K562 (cell line): Measurements from ENCODE around the gene PPT1. TPM values are rescaled to one million over a fixed set of nuclear protein-coding genes. Genes with fewer than 3 reads are reported as not detected.

Source experiments
- ATAC-seq: fragments of 200-7000 bp; cut with Tn5 transposase; 3 replicates; pipeline ENCODE4 v1.9.1; 2020; ENCODE audit warnings: moderate library complexity
- BruUV-seq: library from RNA; stranded (reverse); fragments of 400-500 nt; replicated peaks from 2 replicates; lab custom pipeline; 2021; lab: Mats Ljungman, UMichigan
- CTCF ChIA-PET: fragments of 300-600 bp; formaldehyde crosslinking; extraction: SDS; loops from one replicate; lab custom pipeline; 2021; ENCODE audit warnings: low intra/inter-chr PET ratio; lab: Yijun Ruan, JAX
- POLR2A ChIA-PET: fragments of 300-600, 350-650 bp; sonication (Branson Sonifier 250); formaldehyde crosslinking; extraction: SDS; loops from one replicate; lab custom pipeline; 2021; ENCODE audit warnings: antibody characterized with exemption, inconsistent platforms; lab: Yijun Ruan, JAX
- DNase-seq, 4 experiments: peaks; one replicate each; pipeline versions ENCODE4 v3.0.0 to v3.0.0-alpha.2; 2011 to 2018; ENCODE audit warnings: low spot score in 3 of 4, mixed read lengths in 3 of 4; ENCODE audit errors: extremely low read depth in 1 of 4
- FAIRE-seq: peaks from 2 replicates; lab custom pipeline; 2011; peaks lifted over from hg19 to GRCh38; lab: Jason Lieb, UNC
- H2AFZ ChIP-seq: 2 replicates; pipeline ENCODE4 v1.6.0; 2011; ENCODE audit warnings: low read depth, low read length, control low read depth, inconsistent platforms
- H3K27ac ChIP-seq: fragments of 200-600 bp; 3 replicates; pipeline ENCODE4 v1.8.0; 2011; ENCODE audit warnings: low read depth, mild to moderate bottlenecking, control low read depth, inconsistent platforms, low read length, moderate library complexity, mixed read lengths; ENCODE audit errors: extremely low read depth
- H3K27me3 ChIP-seq, 2 experiments: fragments of 300-600 bp in 1 of 2; 2 replicates in 1 of 2; 3 replicates in 1 of 2; pipeline versions ENCODE4 v1.6.0 to v1.8.0; 2011; ENCODE audit warnings: inconsistent platforms in 2 of 2, low read length in 2 of 2, mild to moderate bottlenecking in 1 of 2, mixed read lengths in 1 of 2, moderate library complexity in 1 of 2; ENCODE audit not compliant: control insufficient read depth in 2 of 2, insufficient read depth in 2 of 2
- H3K36me3 ChIP-seq: fragments of 300-600 bp; 3 replicates; pipeline ENCODE4 v1.8.0; 2011; ENCODE audit warnings: mild to moderate bottlenecking, low read length, inconsistent platforms; ENCODE audit not compliant: control insufficient read depth, insufficient read depth
- H3K4me1 ChIP-seq, 2 experiments: fragments of 200-600 bp in 1 of 2; replicated peaks in 1 of 2; 2 replicates in 1 of 2; 3 replicates in 1 of 2; pipeline versions ENCODE4 v1.5.1 to v1.8.0; 2011; ENCODE audit warnings: inconsistent platforms in 2 of 2, low read length in 2 of 2, mild to moderate bottlenecking in 1 of 2, mixed read lengths in 1 of 2, moderate library complexity in 1 of 2; ENCODE audit not compliant: control insufficient read depth in 2 of 2, insufficient read depth in 2 of 2
- H3K4me2 ChIP-seq: 2 replicates; pipeline ENCODE4 v1.6.1; 2011; ENCODE audit warnings: low read length, control low read depth, inconsistent platforms, mixed read lengths; ENCODE audit not compliant: insufficient read depth
- H3K4me3 ChIP-seq: fragments of 200-600 bp; sonication (generic), shearing (Covaris generic); 2 replicates; pipeline ENCODE4 v1.5.1; 2016; ENCODE audit warnings: control low read depth, inconsistent platforms
- H3K79me2 ChIP-seq: fragments of 200-600 bp; 3 replicates; pipeline ENCODE4 v1.8.0; 2011; ENCODE audit warnings: low read length, inconsistent platforms; ENCODE audit not compliant: control insufficient read depth, insufficient read depth
- H3K9ac ChIP-seq, 2 experiments: 2 replicates each; pipeline versions ENCODE4 v1.6.0 to v1.6.1; 2011; ENCODE audit warnings: low read depth in 2 of 2, low read length in 2 of 2, control low read depth in 1 of 2, inconsistent platforms in 1 of 2, mild to moderate bottlenecking in 1 of 2, mixed read lengths in 1 of 2; ENCODE audit not compliant: insufficient read depth in 1 of 2
- H3K9me1 ChIP-seq: one replicate; pipeline ENCODE4 v1.6.0; 2011; ENCODE audit warnings: inconsistent platforms, mild to moderate bottlenecking, low read length, moderate library complexity; ENCODE audit not compliant: control insufficient read depth, insufficient read depth
- H3K9me3 ChIP-seq: replicated peaks from 2 replicates; pipeline ENCODE4 v1.5.1; 2011; ENCODE audit warnings: low read depth, low read length, inconsistent platforms; ENCODE audit not compliant: control insufficient read depth, insufficient read depth
- H4K20me1 ChIP-seq: replicated peaks from 2 replicates; pipeline ENCODE4 v1.6.1; 2011; ENCODE audit warnings: low read length, inconsistent platforms, mixed read lengths; ENCODE audit not compliant: control insufficient read depth, insufficient read depth
- ATF1 ChIP-seq, 2 experiments: fragments of 450-650 bp in 1 of 2; IDR thresholded peaks; 2 replicates each; pipeline ENCODE4 v1.6.1; 2016; ENCODE audit warnings: missing compliant biosample characterization in 1 of 2, missing genetic modification characterization in 1 of 2
- DPF2 ChIP-seq: fragments of 450-650 bp; IDR thresholded peaks from 2 replicates; pipeline ENCODE4 v1.6.1; 2016
- ETV6 ChIP-seq, 3 experiments: fragments of 150-350 bp in 1 of 3; sonication (generic) in 1 of 3; formaldehyde crosslinking in 1 of 3; IDR thresholded peaks; 2 replicates each; pipeline versions ENCODE4 v1.6.1 to v1.8.0; 2014 to 2022; ENCODE audit warnings: borderline replicate concordance in 2 of 3, low read depth in 2 of 3, antibody characterized with exemption in 1 of 3, low read length in 1 of 3, mild to moderate bottlenecking in 1 of 3, missing genetic modification reagents in 1 of 3
- FOXK1 ChIP-seq: sonication (generic); formaldehyde crosslinking; IDR thresholded peaks from 2 replicates; pipeline ENCODE4 v1.8.0; 2022; ENCODE audit warnings: missing genetic modification reagents, mild to moderate bottlenecking, borderline replicate concordance
- MED1 ChIP-seq: sonication (generic); formaldehyde crosslinking; IDR thresholded peaks from 2 replicates; pipeline ENCODE4 v1.8.1; 2023; ENCODE audit warnings: missing genetic modification reagents, borderline replicate concordance
- POLR2A ChIP-seq: fragments of 450-650 bp; conservative IDR thresholded peaks from 2 replicates; pipeline ENCODE4 v1.6.1; 2016
- POLR2AphosphoS2 ChIP-seq: IDR thresholded peaks from 2 replicates; pipeline ENCODE4 v1.6.1; 2012; ENCODE audit warnings: low read length, improper control_type of control experiment
- RAD21 ChIP-seq, 2 experiments: fragments of 250-450 bp in 1 of 2; fragments of 450-650 bp in 1 of 2; sonication (Bioruptor Pico) in 1 of 2; formaldehyde crosslinking in 1 of 2; IDR thresholded peaks in 1 of 2; conservative IDR thresholded peaks in 1 of 2; 2 replicates each; pipeline versions ENCODE4 v1.4.0 to v1.8.0; 2020 to 2022; ENCODE audit warnings: mild to moderate bottlenecking in 2 of 2, moderate library complexity in 1 of 2
- SMARCE1 ChIP-seq: fragments of 450-650 bp; IDR thresholded peaks from 2 replicates; pipeline ENCODE4 v1.7.1; 2016; ENCODE audit warnings: mild to moderate bottlenecking
- SP1 ChIP-seq: sonication (generic); formaldehyde crosslinking; IDR thresholded peaks from 2 replicates; pipeline ENCODE4 v1.8.1; 2022; ENCODE audit warnings: mild to moderate bottlenecking, missing genetic modification reagents
- SRSF3 ChIP-seq: fragments of 200-400 bp; formaldehyde crosslinking; IDR thresholded peaks from 2 replicates; pipeline ENCODE4 v1.6.1; 2016; ENCODE audit warnings: mild to moderate bottlenecking, low read length, moderate library complexity; ENCODE audit not compliant: insufficient read depth
- ZBED1 ChIP-seq: IDR thresholded peaks from 2 replicates; pipeline ENCODE4 v1.6.1; 2014
- ZNF384 ChIP-seq: IDR thresholded peaks from 2 replicates; pipeline ENCODE4 v1.6.1; 2012; ENCODE audit warnings: low read depth, low read length, improper control_type of control experiment
- ZNF696 ChIP-seq: fragments of 250-450 bp; sonication (Bioruptor Pico); conservative IDR thresholded peaks from 2 replicates; pipeline ENCODE4 v1.4.0; 2020; ENCODE audit warnings: mild to moderate bottlenecking, moderate library complexity
- WGBS: fragments of 100-300 bp; shearing (Covaris generic); methylation state at CpG from one replicate; pipeline ENCODE4 v1.1.6; 2016; ENCODE audit warnings: low coverage, mixed read lengths; ENCODE audit not compliant: insufficient coverage; ENCODE audit errors: missing lambda C conversion rate; 5-methylcytosine and 5-hydroxymethylcytosine counted together
- in situ Hi-C: fragments of 300-500 bp; cut with MboI; formaldehyde crosslinking; loops from 4 replicates; pipeline ENCODE4 v1.15.0; 2018; ENCODE audit warnings: inconsistent platforms, mixed read lengths
- intact Hi-C: fragments of 100-400 bp; cut with micrococcal nuclease; formaldehyde crosslinking; loops from 2 replicates; pipeline ENCODE4 v1.14.2; 2022
- polyA plus RNA-seq, 8 experiments: library from polyadenylated mRNA; depleted of rRNA in 4 of 8; stranded (reverse) in 5 of 8; unstranded in 3 of 8; fragments of >200 nt; fragmentation: Nextera tagmentation in 2 of 8; fragmentation: Illumina TruSeq in 1 of 8; extraction: Ambion mirVana in 2 of 8; extraction: Trizol in 1 of 8; gene quantifications; 2 replicates each; pipeline versions ENCODE4 v1.2.1 to v1.2.3, GENCODE V29; 2011 to 2014; ENCODE audit warnings: inconsistent platforms in 1 of 8, missing spikeins in 1 of 8
- total RNA-seq, 7 experiments: library from RNA; depleted of rRNA in 6 of 7; stranded (reverse); fragments of >200 nt in 6 of 7; fragmentation: Illumina TruSeq in 2 of 7; extraction: Trizol in 2 of 7; gene quantifications; 2 replicates each; pipeline versions ENCODE4 v1.2.1 to v1.2.3, GENCODE V29; 2011 to 2021; ENCODE audit warnings: low replicate concordance in 1 of 7
- TF ChIP-seq, protein P1 (sequence below): fragments of 250-450 bp; sonication (Bioruptor Pico); IDR thresholded peaks from 2 replicates; pipeline ENCODE4 v1.5.0; 2021; ENCODE audit warnings: mild to moderate bottlenecking, moderate library complexity
- TF ChIP-seq, protein P2 (sequence below): IDR thresholded peaks from 3 replicates; pipeline ENCODE4 v1.6.1; 2011; ENCODE audit warnings: borderline replicate concordance, mild to moderate bottlenecking; ENCODE audit not compliant: insufficient read length, insufficient read depth

The PPT1 gene
- total and polyA plus RNA-seq, 9 of the 15 experiments (the other 6 are each of a cell fraction or from before 2014, with no cell fraction given) = 72.2 to 285 (median 143) TPM

DNA sequence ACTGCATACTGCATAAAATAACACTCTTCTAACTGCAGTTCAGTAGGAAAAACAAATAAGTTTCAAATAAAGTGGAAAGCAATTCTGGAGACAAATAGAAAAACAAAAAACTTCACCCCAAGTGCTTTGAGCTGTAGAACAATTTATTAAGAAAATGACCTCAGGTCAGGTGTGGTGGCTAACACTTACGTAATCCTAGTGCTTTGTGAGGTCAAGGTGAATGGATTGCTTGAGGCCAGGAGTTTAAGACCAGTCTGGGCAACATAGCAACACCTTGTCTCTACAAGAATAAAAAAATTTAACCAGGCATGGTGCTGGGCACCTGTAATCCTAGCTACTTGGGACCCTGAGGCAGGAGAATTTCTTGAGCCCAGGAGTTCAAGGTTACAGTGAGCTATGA lies 5.0 kb upstream of the PPT1 start (continued):
- TF ChIP-seq, protein P1, sequence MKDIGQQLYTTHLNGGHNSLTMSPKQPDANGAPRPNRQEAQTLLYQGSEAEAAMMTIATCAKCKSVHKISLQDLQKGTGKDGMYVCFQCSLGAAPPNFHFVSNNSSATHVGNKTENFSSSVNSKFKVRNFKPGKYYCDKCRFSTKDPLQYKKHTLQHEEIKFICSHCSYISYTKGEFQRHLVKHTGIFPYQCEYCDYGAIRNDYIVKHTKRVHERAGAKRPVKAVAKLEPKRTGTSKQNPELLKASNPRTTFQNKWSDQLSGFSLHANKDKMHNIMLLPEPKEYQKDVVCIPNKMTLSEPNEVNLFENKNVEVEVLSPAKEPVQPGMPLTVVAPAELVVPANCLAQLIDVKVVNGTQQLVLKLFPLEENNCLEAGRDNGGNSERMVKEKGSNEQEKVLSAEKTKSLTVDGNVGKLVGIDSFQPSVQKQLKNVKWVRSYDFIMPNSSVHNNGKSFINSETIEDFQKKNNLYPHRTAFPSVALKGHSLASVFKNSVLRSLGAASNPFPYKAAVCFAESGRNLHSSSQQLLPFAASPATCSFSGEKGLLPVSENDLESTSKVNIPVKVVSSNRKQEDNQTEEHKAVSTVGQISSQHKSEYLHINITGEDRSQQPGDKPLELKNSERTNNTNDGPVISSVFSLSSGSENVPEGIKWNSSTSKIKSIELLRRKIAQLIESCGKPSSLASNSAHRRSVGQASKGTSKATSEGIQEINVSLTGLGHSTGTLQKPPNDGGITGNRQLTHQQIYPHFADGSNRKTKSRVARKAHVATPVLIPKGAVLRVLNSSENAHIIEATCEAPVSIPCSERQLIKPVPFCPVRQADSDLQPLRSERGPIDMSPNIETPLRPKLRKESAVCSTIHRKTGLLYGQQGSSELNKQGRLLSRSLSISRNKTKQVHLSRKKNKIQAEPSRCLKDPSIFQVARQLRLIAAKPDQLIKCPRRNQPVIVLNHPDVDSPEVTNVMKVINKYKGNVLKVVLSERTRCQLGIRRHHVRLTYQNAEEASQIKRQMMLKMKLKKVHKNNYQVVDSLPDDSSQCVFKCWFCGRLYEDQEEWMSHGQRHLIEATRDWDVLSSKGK = no peak
- TF ChIP-seq, protein P2, sequence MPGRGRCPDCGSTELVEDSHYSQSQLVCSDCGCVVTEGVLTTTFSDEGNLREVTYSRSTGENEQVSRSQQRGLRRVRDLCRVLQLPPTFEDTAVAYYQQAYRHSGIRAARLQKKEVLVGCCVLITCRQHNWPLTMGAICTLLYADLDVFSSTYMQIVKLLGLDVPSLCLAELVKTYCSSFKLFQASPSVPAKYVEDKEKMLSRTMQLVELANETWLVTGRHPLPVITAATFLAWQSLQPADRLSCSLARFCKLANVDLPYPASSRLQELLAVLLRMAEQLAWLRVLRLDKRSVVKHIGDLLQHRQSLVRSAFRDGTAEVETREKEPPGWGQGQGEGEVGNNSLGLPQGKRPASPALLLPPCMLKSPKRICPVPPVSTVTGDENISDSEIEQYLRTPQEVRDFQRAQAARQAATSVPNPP = no peak
- TF ChIP-seq POLR2A (no peak), ZBED1 (no peak), ZNF384 (no peak), RAD21 (CRISPR knock-in tag; conservative IDR thresholded peaks at IDR 0.05 in 1 of 2, IDR thresholded peaks at IDR 0.05 in 1 of 2) (no peak), SMARCE1 (no peak)

DNA sequence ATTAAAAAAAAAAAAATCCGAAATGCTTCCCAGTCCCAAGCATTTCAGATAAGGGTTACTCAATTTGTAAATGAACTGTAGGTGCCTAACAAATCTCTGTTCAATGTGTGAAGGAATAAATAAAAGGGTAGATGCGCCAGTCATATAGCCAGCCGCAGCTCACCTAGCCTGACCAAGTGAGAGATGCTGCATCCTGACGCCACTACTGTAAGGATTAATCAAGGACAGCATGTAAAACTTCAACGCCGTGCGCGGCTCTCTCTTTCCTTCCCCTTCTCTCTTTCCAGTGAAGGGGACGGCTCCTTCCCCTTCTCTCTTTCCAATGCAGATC lies 441 bp downstream of the PPT1 start:
- H2AFZ ChIP-seq = peak overlapping the region; percentile 94
- WGBS = 3% methylated on average over 8 of the region's 9 CpGs
- H3K4me1 ChIP-seq = peaks cover 16 to 17% of the 10 kb centered on the region in 2 experiments; a peak in 4 of 5 replicates
- POLR2A ChIA-PET = interaction anchor here (0.8 to 1.8 kb wide), 2 partner anchors 9 to 43 kb away, joined by 3 to 8 read pairs; no protein-coding TSS in a partner anchor
- peak overlapping the region; percentile 68 for H3K27ac ChIP-seq
- H3K9ac ChIP-seq = peak overlapping the region; percentile 73 to 92; a peak in 3 of 4 replicates
- peaks cover 44% of the 10 kb centered on the region for H3K79me2 ChIP-seq
- in situ Hi-C loops = no loop called here
- peaks cover 21% of the 10 kb centered on the region for H3K36me3 ChIP-seq
- peaks cover 2% of the 10 kb centered on the region; the same call in 1 of the 2 replicates for H3K9me3 ChIP-seq
- peak; percentile 47 for ATAC-seq
- BruUV-seq = TSS peak; percentile 66
- H3K9me1 ChIP-seq = peaks cover 2% of the 10 kb centered on the region
- CTCF ChIA-PET = interaction anchor here (1.2 kb wide), 1 partner anchor 308 kb away, joined by 5 read pairs; no protein-coding TSS in a partner anchor
- intact Hi-C loops = no loop called here
- H3K27me3 ChIP-seq = no peaks in the 10 kb centered on the region
- DNase-seq = no peak
- peak overlapping the region; percentile 98 for H3K4me2 ChIP-seq
- peak overlapping the region; percentile 73 for H3K4me3 ChIP-seq
- no peak for FAIRE-seq
- H4K20me1 ChIP-seq = no peaks in the 10 kb centered on the region
- no peak for TF ChIP-seq ATF1 (CRISPR knock-in tag; IDR thresholded peaks at IDR 0.05)
- TF ChIP-seq ATF1 (tag; IDR thresholded peaks at IDR 0.05) = no peak
- no peak for TF ChIP-seq ETV6 (IDR thresholded peaks at IDR 0.05; ENCODE audit: borderline replicate concordance in 1 of 2, low read depth in 2 of 2, low read length in 1 of 2)
- no peak for TF ChIP-seq ETV6 (CRISPR knock-in tag; IDR thresholded peaks at IDR 0.05; ENCODE audit: borderline replicate concordance)
- no peak for TF ChIP-seq POLR2AphosphoS2
- no peak for TF ChIP-seq FOXK1 (CRISPR knock-in tag)
- TF ChIP-seq SRSF3 = no peak
- no peak for TF ChIP-seq SP1 (CRISPR knock-in tag)
- no peak for TF ChIP-seq ZNF696 (CRISPR knock-in tag)
- no peak for TF ChIP-seq MED1 (CRISPR knock-in tag)
- TF ChIP-seq DPF2 = no peak
